Keratinocyte (primary cell): ENCODE results near the gene SEC24D.

ENCODE experiments used
- EZH2 ChIP-seq: IDR thresholded peaks from one replicate; pipeline ENCODE4 v1.6.1; 2012; ENCODE audit warnings: inconsistent platforms, mild to moderate bottlenecking, low read length, moderate library complexity
- TF ChIP-seq, protein P1 (sequence below), 3 experiments: IDR thresholded peaks in 1 of 3; conservative IDR thresholded peaks in 1 of 3; optimal IDR thresholded peaks in 1 of 3; 2 replicates in 2 of 3; 3 replicates in 1 of 3; pipeline versions ENCODE3 to v1.5.1; 2011; ENCODE audit warnings: low read length in 3 of 3, mild to moderate bottlenecking in 3 of 3, moderate library complexity in 2 of 3, control low read depth in 1 of 3, inconsistent platforms in 1 of 3; ENCODE audit not compliant: insufficient read depth in 2 of 3; ENCODE audit errors: extremely low read depth in 1 of 3

DNA sequence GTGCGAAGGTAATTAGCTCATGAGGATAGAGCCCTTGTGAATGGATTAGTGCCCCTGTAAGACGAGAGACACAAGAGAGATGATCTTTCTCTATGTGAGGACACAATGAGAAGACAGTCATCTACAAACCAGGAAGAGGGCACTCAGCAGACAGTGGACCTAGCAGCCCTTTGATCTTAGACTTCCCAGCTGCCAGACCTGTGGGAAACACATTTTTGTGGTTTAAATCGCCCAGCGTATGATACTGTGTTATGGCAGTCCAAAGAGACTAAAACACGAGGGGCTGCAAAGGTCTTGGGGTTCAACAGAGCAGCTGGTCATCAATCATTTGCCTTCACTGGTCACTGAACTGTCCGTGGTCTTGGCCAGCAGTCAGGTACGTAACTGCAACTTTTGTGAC lies 43.5 kb upstream of the SEC24D start:
- TF ChIP-seq, protein P1, sequence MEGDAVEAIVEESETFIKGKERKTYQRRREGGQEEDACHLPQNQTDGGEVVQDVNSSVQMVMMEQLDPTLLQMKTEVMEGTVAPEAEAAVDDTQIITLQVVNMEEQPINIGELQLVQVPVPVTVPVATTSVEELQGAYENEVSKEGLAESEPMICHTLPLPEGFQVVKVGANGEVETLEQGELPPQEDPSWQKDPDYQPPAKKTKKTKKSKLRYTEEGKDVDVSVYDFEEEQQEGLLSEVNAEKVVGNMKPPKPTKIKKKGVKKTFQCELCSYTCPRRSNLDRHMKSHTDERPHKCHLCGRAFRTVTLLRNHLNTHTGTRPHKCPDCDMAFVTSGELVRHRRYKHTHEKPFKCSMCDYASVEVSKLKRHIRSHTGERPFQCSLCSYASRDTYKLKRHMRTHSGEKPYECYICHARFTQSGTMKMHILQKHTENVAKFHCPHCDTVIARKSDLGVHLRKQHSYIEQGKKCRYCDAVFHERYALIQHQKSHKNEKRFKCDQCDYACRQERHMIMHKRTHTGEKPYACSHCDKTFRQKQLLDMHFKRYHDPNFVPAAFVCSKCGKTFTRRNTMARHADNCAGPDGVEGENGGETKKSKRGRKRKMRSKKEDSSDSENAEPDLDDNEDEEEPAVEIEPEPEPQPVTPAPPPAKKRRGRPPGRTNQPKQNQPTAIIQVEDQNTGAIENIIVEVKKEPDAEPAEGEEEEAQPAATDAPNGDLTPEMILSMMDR (optimal IDR thresholded peaks at IDR 0.05 in 1 of 3, IDR thresholded peaks at IDR 0.05 in 1 of 3, conservative IDR thresholded peaks at IDR 0.05 in 1 of 3; ENCODE audit: extremely low read depth in 1 of 3, insufficient read depth in 2 of 3, low read length in 3 of 3) = no peak
- no peak for TF ChIP-seq EZH2
